Spleen (tissue), 7 donors: Measurements from ENCODE around the gene OTP.

Experiments
- POLR2A ChIP-seq, 3 donors: fragments of 450-650 bp; IDR thresholded peaks; one replicate each; pipeline ENCODE4 v1.5.1; 2017; ENCODE audit warnings: antibody characterized with exemption in 3 of 3, mild to moderate bottlenecking in 1 of 3
- POLR2AphosphoS5 ChIP-seq, 3 donors: sonication (generic); formaldehyde crosslinking; IDR thresholded peaks; one replicate each; pipeline ENCODE4 v1.5.1; 2017; ENCODE audit warnings: antibody characterized with exemption in 3 of 3
- TF ChIP-seq, protein P1 (sequence below), 11 experiments: fragments of 200-600 bp in 7 of 11; fragments of 450-650 bp in 4 of 11; sonication (generic) in 4 of 11; IDR thresholded peaks in 8 of 11; conservative IDR thresholded peaks in 3 of 11; 1 replicate in 7 of 11; 2 replicates in 4 of 11; pipeline versions ENCODE4 v1.4.0 to v1.8.0; 2016 to 2021; ENCODE audit warnings: antibody characterized with exemption in 11 of 11, inconsistent platforms in 4 of 11, mild to moderate bottlenecking in 1 of 11
- donor health status: DM: no; HTN: no; CAD: no; lungs with moderate emphysema.
- donor health status: DM: no; HTN: no; CAD: no.
- donor health status: DM: no; HTN: no; CAD: no.

DNA sequence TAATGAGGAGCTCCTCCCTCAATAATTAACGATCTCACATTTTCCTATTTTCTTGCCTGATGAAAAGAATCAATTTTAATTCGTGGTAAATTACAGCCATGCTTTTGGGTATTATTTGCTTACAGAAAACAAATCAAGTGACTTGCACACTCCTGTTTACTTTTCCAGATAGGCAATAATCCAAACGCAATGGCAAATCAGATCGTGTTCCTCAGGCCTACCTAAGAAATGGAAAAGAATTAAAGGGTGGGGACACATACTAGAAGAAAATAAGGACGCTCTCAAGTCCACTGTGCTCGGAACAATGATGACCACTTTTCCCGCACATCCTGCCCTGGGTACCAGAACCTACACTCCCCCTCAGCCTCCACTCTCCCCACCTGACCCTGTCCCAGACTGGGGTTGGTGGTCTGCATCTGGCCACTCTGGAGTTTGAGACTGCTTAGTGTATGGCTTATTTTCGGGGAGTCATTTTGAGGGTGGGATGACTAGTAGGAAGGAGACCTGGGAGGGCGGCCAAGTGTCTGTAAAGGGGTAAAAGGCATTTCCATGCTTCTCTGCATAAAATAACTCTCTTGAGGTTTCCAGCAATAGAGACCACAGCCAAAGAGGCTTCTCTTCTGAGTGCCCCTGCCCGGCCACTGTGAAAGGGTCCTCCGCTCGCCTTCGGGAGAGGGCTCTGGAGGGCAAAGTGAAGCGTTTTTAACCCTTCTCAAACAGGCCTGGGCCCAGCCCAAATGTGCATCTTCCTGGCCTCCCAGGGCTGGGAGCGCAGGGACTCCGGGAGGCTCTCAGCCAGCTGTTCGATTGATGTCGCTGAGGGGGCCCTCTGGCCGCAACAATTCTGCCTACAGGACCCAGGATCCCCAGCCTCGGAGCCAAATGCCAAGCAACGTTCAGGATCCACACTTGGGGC is 4.5 kb upstream of the OTP start:
- TF ChIP-seq POLR2A (IDR thresholded peaks at IDR 0.05) = no peak
- TF ChIP-seq, protein P1, sequence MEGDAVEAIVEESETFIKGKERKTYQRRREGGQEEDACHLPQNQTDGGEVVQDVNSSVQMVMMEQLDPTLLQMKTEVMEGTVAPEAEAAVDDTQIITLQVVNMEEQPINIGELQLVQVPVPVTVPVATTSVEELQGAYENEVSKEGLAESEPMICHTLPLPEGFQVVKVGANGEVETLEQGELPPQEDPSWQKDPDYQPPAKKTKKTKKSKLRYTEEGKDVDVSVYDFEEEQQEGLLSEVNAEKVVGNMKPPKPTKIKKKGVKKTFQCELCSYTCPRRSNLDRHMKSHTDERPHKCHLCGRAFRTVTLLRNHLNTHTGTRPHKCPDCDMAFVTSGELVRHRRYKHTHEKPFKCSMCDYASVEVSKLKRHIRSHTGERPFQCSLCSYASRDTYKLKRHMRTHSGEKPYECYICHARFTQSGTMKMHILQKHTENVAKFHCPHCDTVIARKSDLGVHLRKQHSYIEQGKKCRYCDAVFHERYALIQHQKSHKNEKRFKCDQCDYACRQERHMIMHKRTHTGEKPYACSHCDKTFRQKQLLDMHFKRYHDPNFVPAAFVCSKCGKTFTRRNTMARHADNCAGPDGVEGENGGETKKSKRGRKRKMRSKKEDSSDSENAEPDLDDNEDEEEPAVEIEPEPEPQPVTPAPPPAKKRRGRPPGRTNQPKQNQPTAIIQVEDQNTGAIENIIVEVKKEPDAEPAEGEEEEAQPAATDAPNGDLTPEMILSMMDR (IDR thresholded peaks at IDR 0.05 in 8 of 11, conservative IDR thresholded peaks at IDR 0.05 in 3 of 11) = no peak
- no peak for TF ChIP-seq POLR2AphosphoS5 (IDR thresholded peaks at IDR 0.05)
